Glomerular endothelial cell (primary cell): ENCODE results near the gene ANKRD36C. TPM values are rescaled to one million over a fixed set of nuclear protein-coding genes. Genes with fewer than 3 reads are reported as not detected.
"Not testable (repeated sequence)": the region's sequence is repeated elsewhere in the genome, so short reads cannot be mapped to it uniquely, and the experiment has no call there.

ENCODE experiments used
- DNase-seq: peaks from one replicate; pipeline ENCODE4 v3.0.0-alpha.2; 2011; ENCODE audit warnings: low read depth, low spot score; ENCODE audit errors: extremely low read depth
- total RNA-seq: library from RNA; depleted of rRNA; stranded (reverse); fragments of >200 nt; gene quantifications from 2 replicates; pipeline ENCODE4 v1.2.3, GENCODE V29; 2015

The ANKRD36C gene
- total RNA-seq, 1 donor from 2014 or later = 38.4 TPM

GRCh38 chr2:95813311-95813710, 178.3 kb downstream of the ANKRD36C start:
- DNase-seq = not testable (repeated sequence)

- no peak for DNase-seq
These were observed 191.7 kb downstream of the ANKRD36C start for GRCh38 chr2:95799892-95800291.

GRCh38 chr2:95799147-95799889, 192.3 kb downstream of the ANKRD36C start:
- not testable (repeated sequence) for DNase-seq

GRCh38 chr2:95796249-95797099, 195.2 kb downstream of the ANKRD36C start:
- DNase-seq = not testable (repeated sequence)

GRCh38 chr2:95793970-95794369, 197.7 kb downstream of the ANKRD36C start:
- DNase-seq = not testable (repeated sequence)

- DNase-seq = not testable (repeated sequence)
These were observed 201.4 kb downstream of the ANKRD36C start for GRCh38 chr2:95790180-95790579.

DNA sequence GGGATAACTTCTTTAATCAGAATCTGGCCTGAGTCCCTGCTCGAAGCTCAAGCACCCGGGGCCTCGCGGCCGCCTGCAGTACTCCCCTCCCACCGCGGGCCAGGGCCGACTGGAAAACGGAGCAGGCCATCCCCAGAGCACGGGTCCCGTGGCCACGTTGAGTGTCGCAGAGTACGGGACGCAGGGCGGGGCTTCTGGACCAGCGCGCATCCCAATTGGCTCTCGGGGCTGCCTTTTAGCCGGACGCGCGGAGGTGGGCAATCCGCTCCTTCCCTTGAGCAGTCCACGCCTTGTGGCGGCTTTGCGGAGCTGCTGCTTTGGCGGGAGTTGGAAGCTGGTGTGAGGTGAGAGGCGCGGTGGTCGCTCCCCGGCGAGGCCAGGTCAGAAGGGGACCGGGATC, 202.2 kb downstream of the ANKRD36C start:
- not testable (repeated sequence) for DNase-seq

- not testable (repeated sequence) for DNase-seq
These were observed 203.0 kb downstream of the ANKRD36C start for GRCh38 chr2:95788642-95789041.

Other genes with a start within 250 kb of the ANKRD36C start
- gene GPAT2, start 43.1 kb upstream of the ANKRD36C start, total RNA-seq = 4.2 and 5.7 TPM in 2 replicates
- gene ADRA2B, start 124.7 kb upstream of the ANKRD36C start, total RNA-seq = not detected in 2 replicates
- not detected in 2 replicates for gene ASTL, start 146.7 kb upstream of the ANKRD36C start, total RNA-seq
- gene DUSP2, start 153.6 kb upstream of the ANKRD36C start, total RNA-seq = 0.10 and 0.18 TPM in 2 replicates
- gene STARD7, start 217.0 kb upstream of the ANKRD36C start, total RNA-seq = 85.8 and 86.1 TPM in 2 replicates